IPS-NIHi7 (cell line): ENCODE data around the gene PLXNA2.

Source experiments
- DNase-seq: peaks from one replicate; pipeline ENCODE4 v3.0.0; 2012; ENCODE audit warnings: mixed read lengths; ENCODE audit errors: extremely low spot score

Gene PLXNA2

GRCh38 chr1:208182880-208183645 lies 61.1 kb downstream of the PLXNA2 start:
- no peak for DNase-seq

- no peak for DNase-seq
Measured at GRCh38 chr1:208181364-208181763, 62.8 kb downstream of the PLXNA2 start.

GRCh38 chr1:208180421-208180820 lies 63.8 kb downstream of the PLXNA2 start:
- DNase-seq, result no peak

- DNase-seq, result peak; percentile 54
Measured at GRCh38 chr1:208179961-208180409, 64.2 kb downstream of the PLXNA2 start.

GRCh38 chr1:208179263-208179816 lies 64.8 kb downstream of the PLXNA2 start:
- no peak for DNase-seq

- DNase-seq, result no peak
Measured at GRCh38 chr1:208178091-208178529, 66.1 kb downstream of the PLXNA2 start.

- no peak for DNase-seq
Measured at GRCh38 chr1:208177656-208178055, 66.5 kb downstream of the PLXNA2 start.

DNA sequence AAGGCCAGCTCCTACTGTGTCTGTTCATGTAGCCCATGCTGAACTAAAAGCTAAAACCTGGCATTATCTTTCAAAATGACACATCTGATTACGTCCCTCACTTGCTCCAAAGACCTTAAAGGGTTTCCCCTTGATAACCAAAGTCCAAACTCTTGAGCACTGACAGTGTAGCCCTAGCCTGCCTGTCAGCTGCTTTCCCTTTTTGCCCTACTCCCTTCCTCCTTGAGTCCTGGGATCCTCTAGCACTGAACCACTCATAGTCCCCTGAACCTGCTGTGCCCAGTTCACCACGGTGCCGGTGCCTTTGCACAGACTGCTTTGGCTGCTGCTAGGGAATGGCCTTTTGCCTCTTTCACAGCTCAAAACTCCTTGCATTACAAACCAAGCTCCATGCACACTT lies 67.5 kb downstream of the PLXNA2 start:
- DNase-seq, result no peak

GRCh38 chr1:208175508-208175895 lies 68.7 kb downstream of the PLXNA2 start:
- no peak for DNase-seq

- DNase-seq, result no peak
Measured at GRCh38 chr1:208174731-208175507, 69.3 kb downstream of the PLXNA2 start.

GRCh38 chr1:208174200-208174599 lies 70.0 kb downstream of the PLXNA2 start:
- no peak for DNase-seq

- no peak for DNase-seq
Measured at GRCh38 chr1:208173749-208174148, 70.4 kb downstream of the PLXNA2 start.

GRCh38 chr1:208172423-208173145 lies 71.6 kb downstream of the PLXNA2 start:
- no peak for DNase-seq

DNA sequence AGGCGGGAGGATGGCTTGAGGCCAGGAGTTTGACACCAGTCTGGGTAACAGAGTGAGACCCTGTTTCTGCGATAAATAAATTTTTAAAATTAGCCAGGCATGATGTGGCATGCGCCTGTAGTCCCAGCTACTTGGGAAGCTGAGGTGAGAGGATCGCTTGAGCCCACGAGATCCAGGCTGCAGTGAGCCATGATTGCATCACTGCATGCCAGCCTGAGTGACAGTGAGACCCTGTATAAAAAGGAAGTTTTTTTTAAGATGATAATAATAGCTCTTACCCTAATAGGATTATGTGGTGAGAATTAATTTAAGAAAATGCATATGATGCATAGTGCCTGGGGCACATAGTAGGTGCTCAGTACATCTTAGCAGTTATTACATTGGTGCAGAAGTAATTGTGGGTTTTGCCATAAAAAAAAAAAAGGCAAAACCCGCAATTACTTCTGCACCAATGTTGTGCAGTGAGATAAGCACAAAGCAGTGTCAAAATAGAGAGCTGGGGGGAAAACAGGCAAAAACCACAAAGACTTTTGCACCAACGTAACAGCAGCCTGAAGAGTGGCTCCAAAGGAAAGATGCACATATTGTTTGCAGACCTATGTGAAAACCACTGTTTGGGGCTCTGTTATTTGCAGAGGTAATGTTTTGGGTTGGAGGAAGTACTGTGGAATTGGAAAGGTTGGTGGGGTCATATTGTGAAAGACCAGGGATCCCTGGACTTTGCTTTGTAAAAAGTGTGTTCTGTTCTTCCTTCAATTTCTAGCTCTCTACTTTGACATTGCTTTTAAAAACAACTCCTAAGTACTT lies 72.4 kb downstream of the PLXNA2 start:
- DNase-seq, result no peak

DNA sequence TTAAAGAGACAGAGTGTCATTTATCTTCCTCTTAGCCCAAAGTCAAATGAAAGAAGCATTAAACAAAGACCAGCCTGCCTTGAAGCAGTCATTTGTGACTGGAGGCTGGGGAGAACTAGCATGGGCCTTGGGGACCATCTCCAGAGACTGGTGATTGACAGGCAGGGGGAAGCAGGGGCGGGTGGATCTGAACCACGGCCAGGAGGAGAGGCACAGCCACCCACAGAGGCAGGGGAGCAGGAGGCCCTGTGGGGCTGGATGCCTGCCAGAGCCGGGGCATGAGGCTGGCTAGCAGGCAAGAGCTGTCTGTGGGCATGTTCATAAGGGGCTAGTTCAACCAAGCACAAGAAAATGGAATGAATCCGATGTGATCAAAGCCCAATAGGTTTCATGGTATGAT lies 73.9 kb downstream of the PLXNA2 start:
- no peak for DNase-seq

DNA sequence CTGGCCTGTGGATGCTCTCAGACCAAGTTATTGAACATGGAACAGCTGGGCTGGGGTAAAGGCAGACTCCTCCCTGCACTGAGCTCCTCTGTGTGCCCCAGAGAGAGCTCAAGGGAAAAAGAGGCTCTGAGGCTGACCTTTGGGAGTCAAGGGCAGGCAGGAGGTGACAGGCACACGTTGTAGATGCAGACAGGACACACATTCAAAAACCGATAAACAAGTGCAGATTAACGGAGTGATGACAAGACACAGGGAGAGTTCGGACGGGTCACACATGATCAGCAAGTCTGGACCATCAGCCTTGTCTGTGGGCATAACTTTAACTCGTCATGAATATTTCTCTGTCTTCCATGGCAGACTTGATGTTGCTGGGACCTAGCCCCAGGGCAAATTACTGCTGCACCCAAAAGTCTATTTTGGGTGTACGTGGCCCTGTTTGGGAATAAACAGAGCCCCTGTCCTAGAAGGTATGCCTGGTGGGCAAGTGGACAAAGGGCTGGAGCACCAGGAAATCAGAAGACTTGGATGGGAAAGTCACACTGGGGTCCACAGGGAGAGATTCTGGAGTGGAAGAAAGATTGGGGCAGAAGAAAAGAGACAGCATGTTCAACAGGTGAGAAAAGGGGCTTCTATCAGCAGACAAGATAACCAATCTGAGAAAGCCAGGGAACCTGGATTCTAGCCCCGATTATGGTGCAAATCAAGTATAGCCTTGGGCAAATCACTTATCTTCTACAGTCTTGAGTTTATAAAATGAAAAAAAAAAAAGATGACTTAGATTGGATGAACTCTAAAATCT lies 74.9 kb downstream of the PLXNA2 start:
- DNase-seq, result no peak

DNA sequence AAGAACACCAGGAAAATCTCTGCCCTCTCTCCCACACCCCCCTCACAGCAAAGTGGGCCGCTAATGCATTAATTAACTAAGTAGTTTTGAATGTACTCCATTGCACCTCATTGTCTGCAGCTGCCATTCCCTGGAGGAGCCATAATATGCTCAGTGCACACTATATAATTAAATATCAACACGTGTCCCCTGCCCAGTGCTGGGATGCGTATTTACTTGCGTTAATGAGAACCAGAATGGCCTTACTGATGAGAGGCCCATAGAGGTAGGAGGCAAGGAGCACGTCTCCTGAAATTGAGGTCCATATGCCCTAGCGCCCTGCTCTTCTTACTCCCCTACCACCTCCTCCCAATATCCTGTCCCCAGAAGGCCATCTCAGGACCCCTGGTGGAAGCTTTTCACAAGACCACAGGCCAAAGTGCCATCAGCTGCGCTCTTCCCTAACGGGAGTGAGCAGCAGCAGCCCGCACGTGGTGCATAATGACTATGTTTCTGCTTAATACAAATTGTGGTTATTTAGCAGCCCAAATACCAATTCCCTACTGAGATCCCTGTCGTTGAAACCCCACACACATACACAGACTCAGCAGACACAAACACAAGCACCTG lies 76.8 kb downstream of the PLXNA2 start:
- DNase-seq, result no peak

DNA sequence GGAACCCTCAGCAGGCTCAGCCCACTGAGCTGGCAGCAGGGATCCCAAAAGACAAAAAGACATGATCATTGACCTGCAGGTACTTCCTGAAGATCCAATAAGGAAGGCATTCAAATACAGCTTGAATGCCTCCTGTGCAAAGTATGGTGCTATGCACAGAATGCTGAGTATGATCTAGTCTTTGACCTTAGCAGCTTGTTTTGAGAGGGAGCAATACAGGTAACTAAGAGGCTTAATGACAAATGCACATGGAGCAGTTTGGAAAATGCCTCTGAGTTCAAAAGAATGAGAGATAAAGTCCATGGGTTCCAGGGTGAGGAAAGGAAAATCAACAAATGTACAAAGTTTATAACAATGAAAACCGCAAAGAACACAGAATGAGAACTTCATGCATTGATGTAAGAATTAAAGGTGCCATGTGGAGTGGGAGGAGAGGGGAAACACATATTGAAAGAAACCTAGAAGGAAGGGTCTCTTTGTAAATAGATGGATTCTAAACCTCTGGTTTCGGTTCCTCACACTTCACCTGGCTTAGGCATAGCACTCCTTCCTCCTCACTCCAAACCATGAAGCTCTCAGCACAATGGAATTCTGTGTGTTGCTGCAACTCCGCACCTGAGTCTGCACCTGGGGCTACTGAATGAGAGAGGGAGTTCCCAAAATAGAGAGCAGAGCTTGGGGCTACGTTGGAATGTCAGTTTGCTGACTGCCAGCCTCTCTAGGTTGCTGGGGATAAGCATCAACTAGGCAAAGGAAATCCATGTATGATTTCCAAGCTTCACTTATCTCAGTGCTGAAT lies 77.6 kb downstream of the PLXNA2 start:
- no peak for DNase-seq

DNA sequence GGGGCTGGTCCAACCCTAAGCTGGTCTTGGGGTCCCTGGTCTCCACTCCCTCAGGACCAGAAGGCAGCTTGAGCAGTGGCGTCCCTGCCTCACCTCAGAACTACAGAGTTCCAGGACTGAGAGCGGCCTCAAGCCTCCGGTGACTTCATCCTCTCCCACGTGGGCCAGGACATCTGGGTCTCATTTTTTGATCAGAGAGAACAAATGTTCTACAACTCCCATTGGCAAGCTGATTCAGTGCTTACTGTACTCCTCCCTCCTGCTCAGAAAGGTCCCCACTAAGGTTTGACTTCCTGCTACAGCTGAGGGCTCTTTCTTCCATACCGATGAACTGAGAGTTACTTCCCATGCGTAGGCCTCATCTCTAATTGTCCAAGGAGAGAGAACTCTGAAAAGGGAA lies 78.5 kb downstream of the PLXNA2 start:
- no peak for DNase-seq
